ENCODE results near the gene CD81.

Gene CD81

GRCh38 chr11:2422461-2423156, 45.5 kb downstream of the CD81 start:
- Histone ChIP-seq H3K27ac (no peak overlapping the region), H3K4me2 (peak overlapping the region; percentile 34; the same call in 1 of the 2 replicates), H3K36me3 (no peaks in the 10 kb centered on the region), H3K9ac (no peak overlapping the region), H3K9me3 (no peaks in the 10 kb centered on the region), H4K20me1 (no peaks in the 10 kb centered on the region), H3K27me3 (0 out of 2 replicates have a peak, but pooled peaks cover 3% of the 10 kb centered on the region), H3K4me3 (no peak overlapping the region), H3K4me1 (peaks cover 40% of the 10 kb centered on the region)
- TF ChIP-seq Cebpa-rat (IDR thresholded peaks at IDR 0.05), result no peak

- Histone ChIP-seq H3K27me3 (0 out of 2 replicates have a peak, but pooled peaks cover 3% of the 10 kb centered on the region), H4K20me1 (no peaks in the 10 kb centered on the region), H3K4me3 (no peak overlapping the region), H3K36me3 (no peaks in the 10 kb centered on the region), H3K9ac (no peak overlapping the region), H3K4me2 (peak overlapping the region; percentile 34), H3K4me1 (peaks cover 32% of the 10 kb centered on the region), H3K27ac (no peak overlapping the region), H3K9me3 (no peaks in the 10 kb centered on the region)
- no peak for TF ChIP-seq Cebpa-rat (IDR thresholded peaks at IDR 0.05)
Measured at GRCh38 chr11:2423157-2424025, 46.3 kb downstream of the CD81 start.

DNA sequence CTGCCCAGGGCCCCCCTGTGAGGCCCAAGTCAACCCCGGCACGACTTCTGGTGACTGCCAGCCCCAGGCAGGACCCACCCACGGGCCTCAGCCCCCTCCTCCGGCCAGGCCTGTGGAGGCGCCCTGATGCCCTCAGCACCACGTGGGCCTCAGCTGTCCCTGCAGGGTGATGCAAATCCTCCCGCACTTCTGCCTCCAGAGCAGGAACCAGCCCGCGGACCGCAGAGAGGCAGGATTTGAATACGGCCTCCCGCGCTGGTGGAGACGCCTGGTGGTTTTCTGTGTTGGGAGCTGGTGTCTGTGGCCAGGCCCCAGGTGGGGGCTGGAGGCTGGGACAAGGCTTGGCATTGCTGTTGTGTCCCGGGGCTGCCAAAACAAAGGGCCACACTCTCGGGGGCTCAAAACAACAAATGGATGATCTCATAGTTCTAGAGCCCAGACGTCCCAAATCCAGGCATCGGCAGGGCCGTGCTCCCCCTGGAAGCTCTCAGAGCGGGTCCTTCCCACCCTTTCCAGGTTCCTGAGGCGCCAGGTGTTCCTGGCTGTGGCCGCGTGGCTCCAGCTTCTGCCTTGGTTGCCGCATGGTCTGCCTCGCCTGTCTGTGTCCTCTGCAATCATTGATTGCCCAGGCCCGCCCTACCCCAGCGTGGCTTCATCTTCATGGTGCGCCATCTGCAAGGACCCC, 47.8 kb downstream of the CD81 start:
- Histone ChIP-seq H3K36me3 (no peaks in the 10 kb centered on the region), H3K9ac (no peak overlapping the region), H3K4me1 (peaks cover 24% of the 10 kb centered on the region), H3K4me2 (no peak overlapping the region), H4K20me1 (no peaks in the 10 kb centered on the region), H3K27ac (no peak overlapping the region), H3K9me3 (no peaks in the 10 kb centered on the region), H3K27me3 (0 out of 2 replicates have a peak, but pooled peaks cover 3% of the 10 kb centered on the region), H3K4me3 (no peak overlapping the region)
- TF ChIP-seq Cebpa-rat (IDR thresholded peaks at IDR 0.05), result no peak

- no peak overlapping the region for H3K4me2 ChIP-seq
- no peak overlapping the region for H3K4me3 ChIP-seq
- peaks cover 19% of the 10 kb centered on the region for H3K4me1 ChIP-seq
- no peaks in the 10 kb centered on the region for H3K36me3 ChIP-seq
- no peak overlapping the region for H3K27ac ChIP-seq
- H4K20me1 ChIP-seq, result no peaks in the 10 kb centered on the region
- H3K9ac ChIP-seq, result no peak overlapping the region
- no peaks in the 10 kb centered on the region for H3K9me3 ChIP-seq
- H3K27me3 ChIP-seq, result 0 out of 2 replicates have a peak, but pooled peaks cover 3% of the 10 kb centered on the region
- no peak for TF ChIP-seq Cebpa-rat (IDR thresholded peaks at IDR 0.05)
Measured at GRCh38 chr11:2425506-2425905, 48.4 kb downstream of the CD81 start.

GRCh38 chr11:2426221-2426620, 49.1 kb downstream of the CD81 start:
- no peaks in the 10 kb centered on the region for H3K36me3 ChIP-seq
- H3K27ac ChIP-seq, result no peak overlapping the region
- no peak overlapping the region for H3K4me3 ChIP-seq
- 0 out of 2 replicates have a peak, but pooled peaks cover 3% of the 10 kb centered on the region for H3K27me3 ChIP-seq
- peaks cover 17% of the 10 kb centered on the region for H3K4me1 ChIP-seq
- H3K9ac ChIP-seq, result no peak overlapping the region
- H4K20me1 ChIP-seq, result no peaks in the 10 kb centered on the region
- no peak overlapping the region for H3K4me2 ChIP-seq
- TF ChIP-seq Cebpa-rat (IDR thresholded peaks at IDR 0.05), result no peak
- H3K9me3 ChIP-seq, result no peaks in the 10 kb centered on the region

GRCh38 chr11:2426826-2427521, 49.9 kb downstream of the CD81 start:
- Histone ChIP-seq H3K4me2 (no peak overlapping the region), H3K9ac (no peak overlapping the region), H3K9me3 (no peaks in the 10 kb centered on the region), H3K4me3 (no peak overlapping the region), H3K27me3 (0 out of 2 replicates have a peak, but pooled peaks cover 3% of the 10 kb centered on the region), H3K36me3 (no peaks in the 10 kb centered on the region), H3K27ac (no peak overlapping the region), H4K20me1 (no peaks in the 10 kb centered on the region), H3K4me1 (peaks cover 19% of the 10 kb centered on the region)
- no peak for TF ChIP-seq Cebpa-rat (IDR thresholded peaks at IDR 0.05)

DNA sequence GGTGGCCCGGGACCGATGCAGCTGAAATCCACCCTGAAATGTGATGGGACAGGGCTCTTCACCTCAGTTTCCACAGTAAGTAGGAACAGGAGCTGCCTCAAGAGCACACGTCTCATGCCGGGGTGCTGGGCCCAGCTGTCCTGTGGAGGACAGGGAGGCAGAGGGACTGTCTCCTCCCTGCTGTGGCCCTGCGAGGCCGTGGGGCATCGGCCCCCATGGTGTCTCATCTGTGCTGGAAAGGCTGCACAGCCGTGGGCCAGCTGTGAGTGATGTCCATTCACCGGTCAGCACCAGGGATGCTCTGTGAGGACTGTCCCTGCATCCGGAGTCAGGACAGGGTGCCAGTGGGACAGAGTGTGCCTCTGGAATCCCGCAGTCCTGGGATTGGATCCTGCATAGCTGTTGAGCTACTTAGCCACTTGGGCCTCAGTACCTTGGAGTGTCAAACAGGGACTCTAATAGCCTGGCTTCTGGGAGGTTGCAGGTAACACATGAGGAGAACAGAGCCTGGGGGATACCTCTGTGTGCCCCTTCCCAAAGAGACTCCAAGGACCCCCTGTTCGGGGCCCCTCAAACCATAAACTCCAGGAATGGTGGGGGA, 50.7 kb downstream of the CD81 start:
- peaks cover 22% of the 10 kb centered on the region for H3K4me1 ChIP-seq
- no peak overlapping the region for H3K9ac ChIP-seq
- H3K9me3 ChIP-seq, result no peaks in the 10 kb centered on the region
- no peak for TF ChIP-seq Cebpa-rat (IDR thresholded peaks at IDR 0.05)
- H3K4me3 ChIP-seq, result no peak overlapping the region
- no peak overlapping the region for H3K27ac ChIP-seq
- 0 out of 2 replicates have a peak, but pooled peaks cover 3% of the 10 kb centered on the region for H3K27me3 ChIP-seq
- no peak overlapping the region for H3K4me2 ChIP-seq
- H3K36me3 ChIP-seq, result no peaks in the 10 kb centered on the region
- no peaks in the 10 kb centered on the region for H4K20me1 ChIP-seq

- H3K4me1 ChIP-seq, result peaks cover 17% of the 10 kb centered on the region
- no peak for TF ChIP-seq Cebpa-rat (IDR thresholded peaks at IDR 0.05)
- no peak overlapping the region for H3K9ac ChIP-seq
- no peak overlapping the region for H3K27ac ChIP-seq
- H3K36me3 ChIP-seq, result no peaks in the 10 kb centered on the region
- no peak overlapping the region for H3K4me3 ChIP-seq
- no peak overlapping the region for H3K4me2 ChIP-seq
- H4K20me1 ChIP-seq, result no peaks in the 10 kb centered on the region
- no peaks in the 10 kb centered on the region for H3K9me3 ChIP-seq
- H3K27me3 ChIP-seq, result 0 out of 2 replicates have a peak, but pooled peaks cover 3% of the 10 kb centered on the region
Measured at GRCh38 chr11:2428322-2428795, 51.2 kb downstream of the CD81 start.

GRCh38 chr11:2431395-2431794, 54.3 kb downstream of the CD81 start:
- H3K27me3 ChIP-seq, result no peaks in the 10 kb centered on the region
- no peak overlapping the region for H3K27ac ChIP-seq
- H3K9me3 ChIP-seq, result no peaks in the 10 kb centered on the region
- TF ChIP-seq Cebpa-rat (IDR thresholded peaks at IDR 0.05), result no peak
- peaks cover 5% of the 10 kb centered on the region; the same call in 1 of the 2 replicates for H3K4me1 ChIP-seq
- no peak overlapping the region for H3K9ac ChIP-seq
- H4K20me1 ChIP-seq, result no peaks in the 10 kb centered on the region
- H3K36me3 ChIP-seq, result no peaks in the 10 kb centered on the region
- no peak overlapping the region for H3K4me2 ChIP-seq
- no peak overlapping the region for H3K4me3 ChIP-seq
